IMR-90 (cell line): ENCODE results near the gene ADH1C. TPM values are rescaled to one million over a fixed set of nuclear protein-coding genes. Genes with fewer than 3 reads are reported as not detected.

Source experiments
- ATAC-seq: fragments of 200-7000 bp; cut with Tn5 transposase; 2 replicates; pipeline ENCODE4 v1.9.1; 2020; ENCODE audit warnings: low read depth, mild to moderate bottlenecking, moderate library complexity
- BruUV-seq: library from RNA; stranded (reverse); fragments of 400-500 nt; replicated peaks from 2 replicates; lab custom pipeline; 2021; lab: Mats Ljungman, UMichigan
- CTCF ChIA-PET: fragments of 300-600 bp; formaldehyde crosslinking; extraction: SDS; loops from one replicate; lab custom pipeline; 2021; ENCODE audit warnings: antibody characterized with exemption; lab: Yijun Ruan, JAX
- POLR2A ChIA-PET: fragments of 300-600 bp; sonication (Branson Sonifier 250); formaldehyde crosslinking; loops from one replicate; lab custom pipeline; 2022; ENCODE audit warnings: antibody characterized with exemption; ENCODE audit not compliant: unreplicated experiment; lab: Charles Lee
- DNase-seq: peaks from one replicate; pipeline ENCODE4 v3.0.0; 2013
- H2AFZ ChIP-seq: replicated peaks from 2 replicates; pipeline ENCODE3; 2013; ENCODE audit warnings: low read length, mild to moderate bottlenecking; ENCODE audit not compliant: poor library complexity
- H2AK5ac ChIP-seq: 2 replicates; pipeline ENCODE4 v1.6.1; 2013; ENCODE audit warnings: low read depth, low read length, inconsistent platforms
- H2AK9ac ChIP-seq: replicated peaks from 2 replicates; pipeline ENCODE3; 2013; ENCODE audit warnings: mild to moderate bottlenecking, low read depth, low read length, moderate library complexity; ENCODE audit not compliant: poor library complexity
- H2BK120ac ChIP-seq: 2 replicates; pipeline ENCODE4 v1.6.1; 2013; ENCODE audit warnings: low read depth, low read length, inconsistent platforms
- H2BK15ac ChIP-seq: 3 replicates; pipeline ENCODE4 v1.6.1; 2013; ENCODE audit warnings: low read depth, low read length, inconsistent platforms
- H2BK20ac ChIP-seq: 2 replicates; pipeline ENCODE4 v1.6.1; 2013; ENCODE audit warnings: low read depth, mild to moderate bottlenecking, inconsistent platforms, low read length, moderate library complexity
- H2BK5ac ChIP-seq: 2 replicates; pipeline ENCODE4 v1.6.1; 2013; ENCODE audit warnings: mild to moderate bottlenecking, low read depth, low read length, inconsistent platforms; ENCODE audit not compliant: poor library complexity, severe bottlenecking
- H3K14ac ChIP-seq: replicated peaks from 2 replicates; pipeline ENCODE4 v1.6.1; 2013; ENCODE audit warnings: low read depth, low read length, inconsistent platforms
- H3K18ac ChIP-seq: 2 replicates; pipeline ENCODE4 v1.6.1; 2013; ENCODE audit warnings: low read depth, low read length, control low read depth
- H3K23ac ChIP-seq: 2 replicates; pipeline ENCODE4 v1.6.1; 2013; ENCODE audit warnings: low read depth, low read length, inconsistent platforms
- H3K27ac ChIP-seq: 2 replicates; pipeline ENCODE4 v1.5.1; 2013; ENCODE audit warnings: mild to moderate bottlenecking, control low read depth, low read length; ENCODE audit not compliant: insufficient read depth
- H3K27me3 ChIP-seq: 2 replicates; pipeline ENCODE4 v1.6.1; 2013; ENCODE audit warnings: low read length; ENCODE audit not compliant: control insufficient read depth, insufficient read depth
- H3K36me3 ChIP-seq: 2 replicates; pipeline ENCODE4 v1.6.1; 2013; ENCODE audit warnings: low read length, mixed read lengths; ENCODE audit not compliant: control insufficient read depth, insufficient read depth
- H3K4ac ChIP-seq: 2 replicates; pipeline ENCODE4 v1.6.1; 2013; ENCODE audit warnings: low read depth, low read length, inconsistent platforms
- H3K4me1 ChIP-seq: 2 replicates; pipeline ENCODE4 v1.6.1; 2013; ENCODE audit warnings: low read length, mixed read lengths; ENCODE audit not compliant: control insufficient read depth, insufficient read depth
- H3K4me2 ChIP-seq: 2 replicates; pipeline ENCODE4 v1.6.1; 2013; ENCODE audit warnings: low read depth, mild to moderate bottlenecking, control low read depth, low read length, moderate library complexity
- H3K4me3 ChIP-seq: 2 replicates; pipeline ENCODE4 v1.5.1; 2013; ENCODE audit warnings: low read depth, mild to moderate bottlenecking, control low read depth, low read length, moderate library complexity; ENCODE audit not compliant: insufficient read depth
- H3K56ac ChIP-seq: 2 replicates; pipeline ENCODE4 v1.6.1; 2013; ENCODE audit warnings: low read length, inconsistent platforms; ENCODE audit not compliant: insufficient read depth; ENCODE audit errors: extremely low read depth
- H3K79me1 ChIP-seq, 2 experiments: 2 replicates each; pipeline ENCODE4 v1.6.1; 2013; ENCODE audit warnings: low read length in 2 of 2, inconsistent platforms in 1 of 2, low read depth in 1 of 2
- H3K9ac ChIP-seq: 2 replicates; pipeline ENCODE4 v1.6.1; 2013; ENCODE audit warnings: low read depth, low read length, control low read depth
- H3K9me1 ChIP-seq: 2 replicates; pipeline ENCODE4 v1.6.1; 2013; ENCODE audit warnings: low read length, inconsistent platforms; ENCODE audit not compliant: insufficient read depth
- H3K9me3 ChIP-seq: 2 replicates; pipeline ENCODE4 v1.6.1; 2013; ENCODE audit warnings: low read length; ENCODE audit not compliant: control insufficient read depth, insufficient read depth
- H4K20me1 ChIP-seq: 2 replicates; pipeline ENCODE4 v1.6.1; 2013; ENCODE audit warnings: low read length, inconsistent platforms; ENCODE audit not compliant: insufficient read depth
- H4K5ac ChIP-seq: 2 replicates; pipeline ENCODE4 v1.6.1; 2013; ENCODE audit warnings: mild to moderate bottlenecking, low read depth, low read length, control low read depth
- H4K8ac ChIP-seq, 2 experiments: 2 replicates each; pipeline ENCODE4 v1.6.1; 2013; ENCODE audit warnings: low read depth in 2 of 2, low read length in 2 of 2, control low read depth in 1 of 2, inconsistent platforms in 1 of 2
- H4K91ac ChIP-seq: 2 replicates; pipeline ENCODE4 v1.6.1; 2013; ENCODE audit warnings: low read depth, low read length, inconsistent platforms; ENCODE audit not compliant: insufficient read depth
- BHLHE40 ChIP-seq: fragments of 150-350 bp; IDR thresholded peaks from 2 replicates; pipeline ENCODE4 v1.6.1; 2016; ENCODE audit warnings: mild to moderate bottlenecking, low read depth, low read length
- ELK1 ChIP-seq: fragments of 150-350 bp; IDR thresholded peaks from 2 replicates; pipeline ENCODE4 v1.6.1; 2016; ENCODE audit warnings: low read depth, mild to moderate bottlenecking, low read length, moderate library complexity, borderline replicate concordance
- FOS ChIP-seq: fragments of 150-350 bp; IDR thresholded peaks from 2 replicates; pipeline ENCODE4 v1.6.1; 2016; ENCODE audit warnings: low read depth, low read length
- MAFK ChIP-seq: IDR thresholded peaks from 2 replicates; pipeline ENCODE4 v1.6.1; 2012; ENCODE audit warnings: low read depth, low read length, improper control_type of control experiment
- MAZ ChIP-seq: IDR thresholded peaks from 2 replicates; pipeline ENCODE4 v1.6.1; 2012; ENCODE audit warnings: low read depth, mild to moderate bottlenecking, low read length, improper control_type of control experiment, moderate library complexity, borderline replicate concordance
- MXI1 ChIP-seq: IDR thresholded peaks from 2 replicates; pipeline ENCODE4 v1.6.1; 2012; ENCODE audit warnings: low read depth, mild to moderate bottlenecking, low read length, moderate library complexity, borderline replicate concordance
- NFE2L2 ChIP-seq: fragments of 150-350 bp; IDR thresholded peaks from 2 replicates; pipeline ENCODE4 v1.6.1; 2016; ENCODE audit warnings: low read depth, mild to moderate bottlenecking, low read length
- POLR2A ChIP-seq: IDR thresholded peaks from 2 replicates; pipeline ENCODE4 v1.6.1; 2012; ENCODE audit warnings: mild to moderate bottlenecking, low read depth, low read length
- RAD21 ChIP-seq: IDR thresholded peaks from 2 replicates; pipeline ENCODE4 v1.6.1; 2012; ENCODE audit warnings: low read length, improper control_type of control experiment
- RCOR1 ChIP-seq: IDR thresholded peaks from 2 replicates; pipeline ENCODE4 v1.6.1; 2012; ENCODE audit warnings: mild to moderate bottlenecking, low read length, improper control_type of control experiment; ENCODE audit not compliant: insufficient replicate concordance
- RFX5 ChIP-seq: IDR thresholded peaks from 2 replicates; pipeline ENCODE4 v1.8.0; 2012; ENCODE audit warnings: low read depth, mild to moderate bottlenecking, low read length, moderate library complexity
- SMC3 ChIP-seq: fragments of 150-350 bp; IDR thresholded peaks from 2 replicates; pipeline ENCODE4 v1.6.1; 2016; ENCODE audit warnings: low read depth, mild to moderate bottlenecking, antibody characterized with exemption, low read length, moderate library complexity
- WGBS, 2 experiments: methylation state at CpG; one replicate each; pipeline versions ENCODE4 v1.1.5 to v1.1.7; 2013; ENCODE audit warnings: missing lambda C conversion rate in 2 of 2; ENCODE audit not compliant: insufficient read length in 1 of 2; ENCODE audit errors: extremely low coverage in 2 of 2; 5-methylcytosine and 5-hydroxymethylcytosine counted together
- dilution Hi-C: fragments of 300-500 bp; cut with HindIII; formaldehyde crosslinking; loops from one replicate; pipeline ENCODE4 v1.14.3; 2018; ENCODE audit warnings: low sequenced_read_pairs; ENCODE audit not compliant: unreplicated experiment
- in situ Hi-C: fragments of 300-500 bp; cut with MboI; formaldehyde crosslinking; loops from 3 replicates; pipeline ENCODE4 v1.14.3; 2019; ENCODE audit warnings: low sequenced_read_pairs, inconsistent platforms, mixed read lengths
- intact Hi-C: fragments of 100-400 bp; cut with micrococcal nuclease; formaldehyde crosslinking; loops from 2 replicates; pipeline ENCODE4 v1.10.0; 2022
- polyA plus RNA-seq, 3 experiments: library from polyadenylated mRNA; depleted of rRNA; stranded (reverse); fragments of >200 nt; gene quantifications; 2 replicates each; pipeline ENCODE4 v1.2.3, GENCODE V29; 2012; ENCODE audit warnings: low replicate concordance in 1 of 3
- total RNA-seq: library from RNA; depleted of rRNA; stranded (reverse); fragments of >200 nt; gene quantifications from 2 replicates; pipeline ENCODE4 v1.2.3, GENCODE V29; 2012
- TF ChIP-seq, protein P1 (sequence below): conservative IDR thresholded peaks from 2 replicates; pipeline ENCODE4 v1.5.1; 2012; ENCODE audit warnings: mild to moderate bottlenecking, low read depth, low read length, improper control_type of control experiment
- TF ChIP-seq, protein P2 (sequence below): fragments of 150-350 bp; IDR thresholded peaks from 2 replicates; pipeline ENCODE4 v1.6.1; 2017; ENCODE audit warnings: mild to moderate bottlenecking, antibody characterized with exemption, low read length, low read depth

Gene ADH1C
- total and polyA plus RNA-seq, 2 of the 4 experiments (the other 2 are of a cell fraction), result 0.26 TPM; not detected in 1

DNA sequence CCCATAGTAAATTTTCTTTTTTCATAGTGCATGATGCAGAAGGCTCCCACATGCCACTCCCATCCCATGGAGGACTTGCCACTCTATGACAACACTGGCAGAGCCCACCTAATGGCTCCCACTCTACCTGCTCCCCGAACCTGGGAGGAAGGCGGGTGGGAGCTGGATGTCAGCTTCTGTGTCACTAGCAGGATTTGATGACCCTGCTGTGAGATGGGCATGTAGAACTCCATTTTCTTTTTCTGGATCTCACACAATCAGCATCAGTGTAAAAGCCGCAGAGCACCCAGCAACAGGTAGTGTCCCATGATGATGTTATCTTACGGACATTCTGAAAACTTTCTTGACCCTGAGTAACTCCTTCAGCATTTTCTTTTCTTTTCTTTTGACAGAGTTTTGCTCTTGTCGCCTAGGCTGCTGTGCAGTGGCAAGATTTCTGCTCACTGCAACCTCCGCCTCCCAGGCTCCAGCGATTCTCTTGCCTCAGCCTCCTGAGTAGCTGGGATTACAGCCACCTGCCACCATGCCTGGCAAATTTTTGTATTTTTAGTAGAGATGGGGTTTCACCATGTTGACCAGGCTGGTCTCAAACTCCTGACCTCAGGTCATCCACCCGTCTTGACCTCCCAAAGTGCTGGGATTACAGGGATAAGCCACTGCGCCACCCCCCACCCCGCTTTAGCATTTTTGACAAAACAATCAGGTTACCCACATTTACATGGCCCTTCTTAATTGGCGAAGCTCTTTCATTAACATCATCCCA is 46.7 kb downstream of the ADH1C start:
- no peaks in the 10 kb centered on the region for H4K20me1 ChIP-seq
- no peak overlapping the region for H3K4ac ChIP-seq
- POLR2A ChIA-PET, result no interaction called here
- H3K14ac ChIP-seq, result 0 out of 2 replicates have a peak overlapping the region, but pooled peaks have one; percentile 22
- BruUV-seq, result no TSS peak
- CTCF ChIA-PET, result no interaction called here
- peak overlapping the region; percentile 53 for H2BK20ac ChIP-seq
- H2AK5ac ChIP-seq, result peak overlapping the region; percentile 50; the same call in 1 of the 2 replicates
- no peak overlapping the region; the same call in 1 of the 2 replicates for H4K5ac ChIP-seq
- no peak overlapping the region for H3K23ac ChIP-seq
- H2BK120ac ChIP-seq, result peak overlapping the region; percentile 48; the same call in 1 of the 2 replicates
- intact Hi-C loops (no loop called here), dilution Hi-C loops (no loop called here), in situ Hi-C loops (no loop called here)
- H3K56ac ChIP-seq, result no peak overlapping the region
- H3K9ac ChIP-seq, result no peak overlapping the region
- H4K91ac ChIP-seq, result no peak overlapping the region
- no peaks in the 10 kb centered on the region for H3K9me3 ChIP-seq
- no peak overlapping the region for H2BK5ac ChIP-seq
- H3K18ac ChIP-seq, result no peak overlapping the region; the same call in 1 of the 2 replicates
- H3K4me1 ChIP-seq, result peaks cover 3% of the 10 kb centered on the region
- H2BK15ac ChIP-seq, result peak overlapping the region; percentile 90; the same call in 1 of the 3 replicates
- H3K4me3 ChIP-seq, result no peak overlapping the region
- H2AK9ac ChIP-seq, result no peak overlapping the region
- no peaks in the 10 kb centered on the region for H3K9me1 ChIP-seq
- peaks cover 3% of the 10 kb centered on the region; the same call in 1 of the 2 replicates for H3K36me3 ChIP-seq
- peak overlapping the region; percentile 43 for H2AFZ ChIP-seq
- no peaks in the 10 kb centered on the region for H3K79me1 ChIP-seq
- 94% methylated on average over 2 of the region's 11 CpGs; no CpG with 5 or more reads in 1 of the 2 experiments for WGBS, 2 experiments
- H3K4me2 ChIP-seq, result no peak overlapping the region
- H3K27me3 ChIP-seq, result no peaks in the 10 kb centered on the region
- no peak overlapping the region for H3K27ac ChIP-seq
- H4K8ac ChIP-seq, result 0 out of 4 replicates have a peak overlapping the region, but pooled peaks of 1 of the 2 experiments have one; percentile 25
- DNase-seq, result no peak
- ATAC-seq, result no peak
- TF ChIP-seq RCOR1, result no peak
- TF ChIP-seq, protein P1, sequence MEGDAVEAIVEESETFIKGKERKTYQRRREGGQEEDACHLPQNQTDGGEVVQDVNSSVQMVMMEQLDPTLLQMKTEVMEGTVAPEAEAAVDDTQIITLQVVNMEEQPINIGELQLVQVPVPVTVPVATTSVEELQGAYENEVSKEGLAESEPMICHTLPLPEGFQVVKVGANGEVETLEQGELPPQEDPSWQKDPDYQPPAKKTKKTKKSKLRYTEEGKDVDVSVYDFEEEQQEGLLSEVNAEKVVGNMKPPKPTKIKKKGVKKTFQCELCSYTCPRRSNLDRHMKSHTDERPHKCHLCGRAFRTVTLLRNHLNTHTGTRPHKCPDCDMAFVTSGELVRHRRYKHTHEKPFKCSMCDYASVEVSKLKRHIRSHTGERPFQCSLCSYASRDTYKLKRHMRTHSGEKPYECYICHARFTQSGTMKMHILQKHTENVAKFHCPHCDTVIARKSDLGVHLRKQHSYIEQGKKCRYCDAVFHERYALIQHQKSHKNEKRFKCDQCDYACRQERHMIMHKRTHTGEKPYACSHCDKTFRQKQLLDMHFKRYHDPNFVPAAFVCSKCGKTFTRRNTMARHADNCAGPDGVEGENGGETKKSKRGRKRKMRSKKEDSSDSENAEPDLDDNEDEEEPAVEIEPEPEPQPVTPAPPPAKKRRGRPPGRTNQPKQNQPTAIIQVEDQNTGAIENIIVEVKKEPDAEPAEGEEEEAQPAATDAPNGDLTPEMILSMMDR, result no peak
- no peak for TF ChIP-seq MAFK
- TF ChIP-seq, protein P2, sequence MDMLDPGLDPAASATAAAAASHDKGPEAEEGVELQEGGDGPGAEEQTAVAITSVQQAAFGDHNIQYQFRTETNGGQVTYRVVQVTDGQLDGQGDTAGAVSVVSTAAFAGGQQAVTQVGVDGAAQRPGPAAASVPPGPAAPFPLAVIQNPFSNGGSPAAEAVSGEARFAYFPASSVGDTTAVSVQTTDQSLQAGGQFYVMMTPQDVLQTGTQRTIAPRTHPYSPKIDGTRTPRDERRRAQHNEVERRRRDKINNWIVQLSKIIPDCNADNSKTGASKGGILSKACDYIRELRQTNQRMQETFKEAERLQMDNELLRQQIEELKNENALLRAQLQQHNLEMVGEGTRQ, result no peak
- no peak for TF ChIP-seq MXI1
- TF ChIP-seq SMC3, result no peak
- TF ChIP-seq ELK1, result no peak
- no peak for TF ChIP-seq NFE2L2
- TF ChIP-seq FOS, result no peak
- no peak for TF ChIP-seq BHLHE40
- TF ChIP-seq RFX5, result no peak
- no peak for TF ChIP-seq POLR2A
- no peak for TF ChIP-seq MAZ
- no peak for TF ChIP-seq RAD21
